HG02798 (cell line): ENCODE results near the gene HSPA14.
A peak's percentile ranks its signal among the peaks of the same experiment; 100 is the strongest.
"Not testable (repeated sequence)": the region's sequence is repeated elsewhere in the genome, so short reads cannot be mapped to it uniquely, and the experiment has no call there.

Source experiments
- ATAC-seq: cut with Tn5 transposase; IDR thresholded peaks from one replicate; pipeline ENCODE4 v1.9.1; 2021; ENCODE audit warnings: mild to moderate bottlenecking; ENCODE audit not compliant: unreplicated experiment, poor library complexity

HSPA14 gene

GRCh38 chr10:14879124-14879927, 41.2 kb downstream of the HSPA14 start:
- ATAC-seq = peak; percentile 0

DNA sequence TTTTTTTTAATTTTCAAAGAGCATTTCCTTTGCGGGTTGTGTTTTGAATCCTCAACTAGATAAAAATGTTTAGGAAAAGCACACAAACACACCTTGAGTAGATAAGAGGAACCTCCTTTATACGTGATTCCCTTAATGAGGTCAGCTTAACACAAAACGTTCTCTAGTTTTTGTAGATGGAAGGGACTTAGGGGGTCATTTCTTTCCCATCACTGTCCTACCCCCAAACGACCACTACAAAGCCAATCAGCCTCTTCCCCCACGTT, 41.8 kb downstream of the HSPA14 start:
- no peak for ATAC-seq

DNA sequence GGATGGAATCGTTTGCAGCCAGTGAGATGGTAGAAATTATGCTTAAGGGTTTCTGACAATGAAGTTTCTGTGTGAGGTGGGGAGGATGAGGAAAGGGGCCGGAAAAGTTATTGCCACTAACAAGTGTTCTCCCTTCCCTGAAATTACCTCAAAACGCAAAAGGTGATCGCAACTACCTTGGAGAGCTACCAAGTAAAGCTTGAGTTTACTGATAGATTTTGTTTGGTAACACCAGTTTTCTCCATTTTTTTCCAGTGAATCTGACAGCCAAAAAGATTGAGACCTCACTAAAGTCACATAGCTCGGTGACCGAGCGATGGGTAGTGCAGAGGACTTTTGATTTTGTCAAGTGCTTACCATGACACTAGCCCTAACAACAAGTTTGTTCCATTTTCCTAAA, 42.1 kb downstream of the HSPA14 start:
- ATAC-seq = no peak

DNA sequence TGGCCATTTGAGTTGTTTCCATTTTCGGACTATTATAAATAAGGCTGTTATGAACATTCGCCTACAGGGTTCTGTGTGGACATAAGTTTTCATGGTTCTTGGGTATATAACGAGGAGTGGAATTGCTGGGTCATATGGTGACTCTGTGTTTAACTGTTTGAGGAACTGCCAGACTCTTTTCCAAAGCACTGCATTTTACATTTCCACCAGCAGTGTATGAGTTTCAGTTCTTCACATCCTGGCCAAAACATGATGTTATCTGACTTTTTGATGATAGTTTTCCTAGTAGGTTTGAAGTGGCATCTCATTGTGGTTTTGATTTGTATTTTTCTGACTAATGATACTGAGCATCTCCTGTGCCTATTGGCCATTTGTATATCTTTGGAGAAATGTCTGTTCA, 46.0 kb downstream of the HSPA14 start:
- ATAC-seq = no peak

GRCh38 chr10:14889318-14889717, 51.2 kb downstream of the HSPA14 start:
- no peak for ATAC-seq

- no peak for ATAC-seq
Measured at GRCh38 chr10:14891151-14891550, 53.0 kb downstream of the HSPA14 start.

- no peak for ATAC-seq
Measured at GRCh38 chr10:14904316-14904732, 66.2 kb downstream of the HSPA14 start.

- no peak for ATAC-seq
Measured at GRCh38 chr10:14904864-14905263, 66.8 kb downstream of the HSPA14 start.

GRCh38 chr10:14905890-14906289, 67.8 kb downstream of the HSPA14 start:
- ATAC-seq = no peak

DNA sequence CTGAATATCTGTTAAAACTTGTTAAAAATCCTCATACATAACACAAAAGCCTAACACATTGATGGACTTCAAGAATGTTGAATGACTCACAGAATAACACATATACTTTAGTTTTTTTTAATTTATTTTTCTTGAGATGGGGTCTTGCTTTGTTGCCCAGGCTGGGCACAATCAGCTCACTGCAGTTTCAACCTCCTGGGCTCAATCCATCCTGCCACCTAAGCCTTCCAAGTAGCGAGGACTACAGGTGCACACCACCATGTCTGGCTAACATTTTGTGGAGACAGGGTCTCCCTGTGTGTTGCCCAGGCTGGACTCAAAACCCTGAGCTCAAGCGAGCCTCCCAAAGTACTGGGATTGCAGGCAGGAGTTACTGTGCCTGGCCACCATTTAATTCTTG, 68.7 kb downstream of the HSPA14 start:
- ATAC-seq = no peak

DNA sequence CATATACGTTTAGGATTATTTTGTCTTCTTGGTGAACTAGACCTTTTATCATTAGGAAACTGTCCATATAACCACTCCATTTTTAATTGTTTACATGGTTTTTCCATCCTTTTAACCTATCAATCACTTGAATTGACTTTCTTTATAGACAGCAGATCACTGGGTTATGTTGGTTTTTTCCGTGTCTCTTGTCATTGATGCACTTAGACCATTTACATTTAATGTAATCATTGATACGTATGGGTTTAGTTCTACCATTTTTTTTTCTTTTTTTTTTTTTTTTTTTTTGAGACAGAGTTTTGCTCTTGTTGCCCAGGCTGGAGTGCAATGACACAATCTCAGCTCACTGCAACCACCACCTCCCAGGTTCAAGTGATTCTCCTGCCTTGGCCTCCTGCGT, 69.5 kb downstream of the HSPA14 start:
- ATAC-seq = not testable (repeated sequence)

GRCh38 chr10:14909101-14909500, 71.0 kb downstream of the HSPA14 start:
- ATAC-seq = no peak

DNA sequence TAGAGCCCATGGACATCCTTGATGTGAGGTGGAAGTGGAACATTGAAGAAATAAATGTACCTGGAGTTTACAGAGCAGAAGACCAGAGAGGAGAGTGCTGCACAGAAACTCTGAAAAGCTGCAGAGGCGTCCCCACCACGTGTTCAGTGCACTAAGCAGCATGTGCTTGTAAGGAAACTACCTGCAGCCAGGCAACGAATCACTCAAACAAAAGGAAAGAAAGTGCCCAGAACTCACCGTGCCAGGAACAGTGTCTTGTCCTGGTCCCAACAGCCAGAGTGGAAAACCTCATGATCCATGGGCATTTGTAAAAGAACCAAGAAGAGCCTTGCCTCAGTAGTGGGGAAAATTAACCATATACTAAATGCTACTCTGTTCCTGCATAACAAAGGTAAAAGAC, 72.8 kb downstream of the HSPA14 start:
- ATAC-seq = no peak

DNA sequence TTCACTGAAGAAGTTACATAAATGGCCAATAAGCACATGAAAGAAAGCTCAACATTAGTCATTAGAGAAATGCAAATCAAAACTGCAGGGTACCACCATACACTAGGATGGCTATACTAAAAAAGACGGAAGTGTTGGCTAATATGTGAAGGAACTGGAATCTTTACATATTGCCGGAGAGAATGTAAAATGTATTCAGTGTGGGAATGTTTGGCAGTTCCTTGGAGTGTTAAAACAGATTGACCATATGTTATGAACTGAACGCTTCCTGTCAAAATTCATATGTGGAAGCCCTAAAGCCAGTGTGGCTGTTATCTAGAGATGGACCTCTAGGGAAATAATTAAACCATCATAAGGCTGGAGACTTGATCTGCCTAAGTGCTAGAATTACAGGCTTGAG, 73.7 kb downstream of the HSPA14 start:
- no peak for ATAC-seq

DNA sequence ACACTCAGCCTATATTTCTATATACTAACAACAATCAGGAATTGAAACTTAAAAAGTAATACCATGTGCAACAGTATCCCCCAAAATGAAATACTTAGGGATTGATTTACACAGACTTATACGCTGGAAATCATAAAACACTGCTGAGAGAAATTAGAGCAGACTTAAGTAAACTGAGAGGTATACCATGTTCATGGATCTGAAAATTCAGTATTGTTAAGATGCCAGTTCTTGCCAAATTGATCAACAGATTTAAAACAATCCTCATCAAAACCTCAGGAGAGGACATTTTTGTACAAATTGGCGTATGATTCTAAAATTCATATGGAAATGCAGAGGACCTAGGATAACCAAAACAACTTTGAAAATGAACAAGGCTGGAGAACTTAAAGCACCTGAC, 78.5 kb downstream of the HSPA14 start:
- ATAC-seq = no peak

DNA sequence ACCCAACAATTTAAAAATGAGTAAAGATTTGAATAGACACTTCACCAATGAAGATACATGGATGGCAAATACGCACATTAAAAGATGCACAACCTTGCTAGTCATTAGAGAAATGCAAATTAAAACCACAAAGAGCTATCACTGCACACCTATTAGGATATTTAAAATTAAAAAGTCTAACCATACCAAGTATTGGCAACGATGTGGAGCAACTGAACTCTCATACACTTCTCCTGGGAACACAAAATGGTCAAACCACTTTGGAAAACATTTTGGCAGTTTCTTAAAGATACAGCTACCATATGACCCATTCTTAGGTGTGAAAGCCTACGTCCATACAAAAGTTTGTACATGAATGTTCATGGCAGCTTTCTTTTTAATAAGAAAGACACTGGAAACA, 79.7 kb downstream of the HSPA14 start:
- no peak for ATAC-seq

DNA sequence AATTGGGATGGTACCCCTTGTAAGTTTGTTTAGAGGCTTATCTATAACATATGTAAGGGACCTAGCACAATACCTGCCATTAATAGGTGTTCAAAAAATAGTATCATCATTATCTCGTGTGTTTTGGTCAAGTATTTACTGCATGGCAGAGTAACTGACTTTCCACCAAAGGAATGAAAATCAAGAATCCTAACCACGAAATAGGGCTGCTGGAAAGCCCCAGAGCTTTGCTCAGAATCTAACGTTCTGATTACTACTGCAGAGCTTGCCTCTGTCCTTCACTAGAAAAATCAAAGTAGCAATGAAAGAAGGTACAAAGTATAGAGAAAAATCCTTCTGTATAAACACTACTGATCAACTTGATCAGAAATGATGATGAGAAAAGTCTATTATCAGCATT, 80.9 kb downstream of the HSPA14 start:
- peak; percentile 36 for ATAC-seq
